Loucy (cell line): ENCODE results near the gene ADAMTS14.
"Not testable (repeated sequence)": the region's sequence is repeated elsewhere in the genome, so short reads cannot be mapped to it uniquely, and the experiment has no call there.

Source experiments
- H2AFZ ChIP-seq: fragments of 200-600 bp; sonication (generic); 2 replicates; pipeline ENCODE4 v1.6.0; 2016; ENCODE audit warnings: antibody characterized with exemption, mild to moderate bottlenecking, low read length, moderate library complexity
- H3F3A ChIP-seq: fragments of 200-600 bp; 2 replicates; pipeline ENCODE4 v1.6.0; 2016; ENCODE audit warnings: antibody characterized with exemption, low read depth, mild to moderate bottlenecking
- H3K27me3 ChIP-seq: fragments of 200-600 bp; sonication (generic); 2 replicates; pipeline ENCODE4 v1.6.1; 2014; ENCODE audit warnings: low read length, mild to moderate bottlenecking; ENCODE audit not compliant: insufficient read depth, poor library complexity, severe bottlenecking
- H3K36me3 ChIP-seq: fragments of 200-600 bp; sonication (generic); 2 replicates; pipeline ENCODE4 v1.6.1; 2016; ENCODE audit warnings: low read length; ENCODE audit not compliant: insufficient read depth
- H3K4me1 ChIP-seq: fragments of 200-600 bp; sonication (generic); 2 replicates; pipeline ENCODE4 v1.5.1; 2014; ENCODE audit warnings: low read length, mild to moderate bottlenecking; ENCODE audit not compliant: insufficient read depth, poor library complexity, severe bottlenecking
- H3K4me2 ChIP-seq: fragments of 200-600 bp; sonication (generic); 2 replicates; pipeline ENCODE4 v1.6.0; 2014; ENCODE audit warnings: antibody characterized with exemption, low read length, low read depth, mild to moderate bottlenecking; ENCODE audit not compliant: poor library complexity, severe bottlenecking
- H3K4me3 ChIP-seq: fragments of 200-600 bp; sonication (generic); 2 replicates; pipeline ENCODE4 v1.5.1; 2014; ENCODE audit warnings: low read length, mild to moderate bottlenecking, mixed read lengths; ENCODE audit not compliant: poor library complexity, severe bottlenecking
- H3K79me2 ChIP-seq: fragments of 200-600 bp; sonication (generic); 2 replicates; pipeline ENCODE4 v1.6.1; 2014; ENCODE audit warnings: low read length; ENCODE audit not compliant: insufficient read depth
- H3K9ac ChIP-seq: fragments of 200-600 bp; sonication (generic); 2 replicates; pipeline ENCODE4 v1.6.0; 2014; ENCODE audit warnings: mild to moderate bottlenecking, low read depth, low read length, moderate library complexity; ENCODE audit not compliant: poor library complexity, severe bottlenecking
- H3K9me2 ChIP-seq: fragments of 200-600 bp; sonication (generic); replicated peaks from 2 replicates; pipeline ENCODE4 v1.6.1; 2016; ENCODE audit warnings: low read depth, low read length, mixed read lengths
- H3K9me3 ChIP-seq: fragments of 200-600 bp; sonication (generic); 2 replicates; pipeline ENCODE4 v1.6.1; 2014; ENCODE audit warnings: mild to moderate bottlenecking, antibody characterized with exemption, low read length, low read depth; ENCODE audit not compliant: insufficient read depth
- H4K20me1 ChIP-seq: fragments of 200-600 bp; sonication (generic); 2 replicates; pipeline ENCODE4 v1.6.0; 2014; ENCODE audit warnings: antibody characterized with exemption, low read length, mild to moderate bottlenecking; ENCODE audit not compliant: insufficient read depth, poor library complexity, severe bottlenecking
- CTCF ChIP-seq: fragments of 200-600 bp; sonication (generic); conservative IDR thresholded peaks from 2 replicates; pipeline ENCODE4 v1.5.1; 2014; ENCODE audit warnings: mild to moderate bottlenecking, antibody characterized with exemption, low read length
- EZH2phosphoT487 ChIP-seq: fragments of 200-600 bp; IDR thresholded peaks from 2 replicates; pipeline ENCODE4 v1.6.1; 2018; ENCODE audit warnings: antibody characterized with exemption, mild to moderate bottlenecking, moderate library complexity, borderline replicate concordance

ADAMTS14 gene

GRCh38 chr10:70762441-70763175 is 90.3 kb downstream of the ADAMTS14 start:
- TF ChIP-seq CTCF, result no peak
- TF ChIP-seq EZH2phosphoT487, result no peak
- no peaks in the 10 kb centered on the region for H4K20me1 ChIP-seq
- no peaks in the 10 kb centered on the region for H3K9me2 ChIP-seq
- no peaks in the 10 kb centered on the region for H3K79me2 ChIP-seq
- no peak overlapping the region for H3K9ac ChIP-seq
- no peaks in the 10 kb centered on the region for H3K36me3 ChIP-seq
- H3K4me2 ChIP-seq, result no peak overlapping the region
- no peaks in the 10 kb centered on the region for H3K27me3 ChIP-seq
- H3F3A ChIP-seq, result no peaks in the 10 kb centered on the region
- peaks cover 8% of the 10 kb centered on the region for H3K4me1 ChIP-seq
- peaks cover 13% of the 10 kb centered on the region; the same call in 1 of the 2 replicates for H3K9me3 ChIP-seq
- no peak overlapping the region for H3K4me3 ChIP-seq
- no peak overlapping the region for H2AFZ ChIP-seq

- H3K27me3 ChIP-seq, result no peaks in the 10 kb centered on the region
These were observed 91.3 kb downstream of the ADAMTS14 start for GRCh38 chr10:70763567-70763966.

GRCh38 chr10:70765794-70766594 is 93.7 kb downstream of the ADAMTS14 start:
- TF ChIP-seq EZH2phosphoT487 (no peak), CTCF (no peak)
- H3K9ac ChIP-seq, result no peak overlapping the region

More at GRCh38 chr10:70763567-70763966, 91.3 kb downstream of the ADAMTS14 start:
- H3K79me2 ChIP-seq, result no peaks in the 10 kb centered on the region
- H2AFZ ChIP-seq, result no peak overlapping the region
- no peak overlapping the region for H3K4me2 ChIP-seq
- TF ChIP-seq CTCF (no peak), EZH2phosphoT487 (no peak)
- H3K36me3 ChIP-seq, result no peaks in the 10 kb centered on the region
- peaks cover 13% of the 10 kb centered on the region; the same call in 1 of the 2 replicates for H3K9me3 ChIP-seq
- no peak overlapping the region for H3K4me3 ChIP-seq
- H3K9ac ChIP-seq, result no peak overlapping the region
- H3K9me2 ChIP-seq, result no peaks in the 10 kb centered on the region
- H3K4me1 ChIP-seq, result peaks cover 8% of the 10 kb centered on the region
- H4K20me1 ChIP-seq, result no peaks in the 10 kb centered on the region
- H3F3A ChIP-seq, result no peaks in the 10 kb centered on the region

GRCh38 chr10:70768026-70768685 is 95.8 kb downstream of the ADAMTS14 start:
- not testable (repeated sequence) for H3K9me2 ChIP-seq, H3K36me3 ChIP-seq, H3K79me2 ChIP-seq, H2AFZ ChIP-seq, H3K4me3 ChIP-seq, H3K4me1 ChIP-seq, H4K20me1 ChIP-seq, H3K4me2 ChIP-seq, H3K27me3 ChIP-seq, H3F3A ChIP-seq, H3K9ac ChIP-seq
- peaks cover 13% of the 10 kb centered on the region; the same call in 1 of the 2 replicates for H3K9me3 ChIP-seq

More at GRCh38 chr10:70765794-70766594, 93.7 kb downstream of the ADAMTS14 start:
- Histone ChIP-seq H3K9me3 (peaks cover 13% of the 10 kb centered on the region; the same call in 1 of the 2 replicates), H3K4me2 (no peak overlapping the region), H3K36me3 (no peaks in the 10 kb centered on the region), H3K4me3 (no peak overlapping the region), H3K27me3 (no peaks in the 10 kb centered on the region), H3F3A (no peaks in the 10 kb centered on the region), H3K79me2 (no peaks in the 10 kb centered on the region), H3K4me1 (peaks cover 8% of the 10 kb centered on the region), H2AFZ (no peak overlapping the region), H3K9me2 (no peaks in the 10 kb centered on the region), H4K20me1 (no peaks in the 10 kb centered on the region)
